Hematopoietic multipotent progenitor cell treated with erythropoietin and hydrocortisone succinate and interleukin-3 and kit ligand, for 4 days (in vitro differentiated cells): ENCODE measurements around the gene DRAP1.

ENCODE experiments used
- DNase-seq: peaks from one replicate; pipeline ENCODE4 v3.0.0-alpha.2; 2015

DRAP1 gene

GRCh38 chr11:65906602-65907001 lies 12.6 kb upstream of the DRAP1 start:
- DNase-seq = peak; percentile 89

- DNase-seq = no peak
These were observed 11.3 kb upstream of the DRAP1 start for GRCh38 chr11:65907878-65908277.

- peak; percentile 61 for DNase-seq
These were observed 7.3 kb upstream of the DRAP1 start for GRCh38 chr11:65911682-65912568.

- no peak for DNase-seq
These were observed 6.4 kb upstream of the DRAP1 start for GRCh38 chr11:65912845-65913244.

- no peak for DNase-seq
These were observed 4.0 kb upstream of the DRAP1 start for GRCh38 chr11:65915101-65915820.

DNA sequence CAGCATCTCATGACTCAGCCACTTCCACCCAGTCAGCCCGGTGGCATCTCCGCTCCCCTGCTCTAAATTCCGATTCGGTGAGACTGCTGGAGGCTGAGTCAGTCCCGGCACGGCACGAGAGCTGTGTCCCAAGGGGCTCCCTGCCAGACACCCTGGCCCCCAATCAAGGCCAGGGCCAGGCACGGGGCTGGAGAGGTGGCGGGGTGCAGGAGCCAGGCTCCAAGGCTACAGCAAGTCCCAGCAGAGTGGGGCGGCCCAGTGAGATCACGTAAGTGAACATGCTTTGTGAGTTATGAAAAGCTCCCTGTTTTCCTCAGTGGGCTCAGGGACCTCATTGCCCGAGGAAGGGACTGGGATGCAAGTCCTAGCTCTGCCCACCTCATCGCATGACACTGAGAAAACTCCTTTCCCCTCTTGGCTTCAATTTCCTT lies 3.4 kb upstream of the DRAP1 start:
- peak; percentile 73 for DNase-seq

DNA sequence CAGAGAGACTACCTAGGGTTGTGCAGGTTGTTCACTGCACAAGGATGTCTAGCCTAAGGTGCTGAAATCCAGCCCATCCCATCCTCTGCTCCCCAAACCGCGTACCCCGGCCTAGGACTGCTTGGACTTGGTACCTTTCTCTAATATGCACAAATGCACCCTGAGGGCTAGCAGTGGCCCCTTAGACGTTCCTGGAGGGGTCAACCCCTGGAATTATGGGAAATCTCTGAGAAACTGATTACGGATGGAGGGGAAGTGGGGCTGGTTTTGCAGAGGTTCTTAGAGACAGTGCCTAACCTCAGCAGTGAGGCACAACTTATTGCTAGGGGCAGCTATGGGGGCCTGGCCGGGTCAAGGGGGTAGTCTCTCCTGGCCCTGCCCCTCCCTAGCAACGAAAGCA lies 2.8 kb upstream of the DRAP1 start:
- DNase-seq = no peak

DNA sequence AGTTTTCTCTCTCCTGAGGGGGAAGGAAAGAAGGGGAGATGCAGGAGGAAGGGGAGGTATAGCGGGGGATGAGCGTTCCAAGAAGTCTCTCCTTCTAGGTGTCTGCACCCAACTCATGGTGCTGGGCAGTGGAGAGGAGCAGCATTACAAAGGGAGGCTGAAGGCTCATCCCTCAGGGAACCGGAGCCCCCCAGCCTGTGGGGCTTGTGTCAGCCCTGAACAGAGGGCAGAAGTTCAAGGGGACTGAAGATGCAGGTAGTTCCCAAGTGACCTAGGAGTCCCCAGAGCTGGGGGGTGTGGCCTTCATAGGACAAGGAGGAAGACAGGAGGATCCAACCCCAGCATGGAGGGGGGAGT lies 2.2 kb upstream of the DRAP1 start:
- no peak for DNase-seq

GRCh38 chr11:65917434-65918210 lies 1.6 kb upstream of the DRAP1 start:
- DNase-seq = no peak

- peak; percentile 68 for DNase-seq
These were observed 750 bp upstream of the DRAP1 start, which contains the start of gene C11orf68 for GRCh38 chr11:65918211-65919140. C11orf68 (minus strand) TSS chr11:65919062; CDS start chr11:65919031, 31 bp downstream.

DNA sequence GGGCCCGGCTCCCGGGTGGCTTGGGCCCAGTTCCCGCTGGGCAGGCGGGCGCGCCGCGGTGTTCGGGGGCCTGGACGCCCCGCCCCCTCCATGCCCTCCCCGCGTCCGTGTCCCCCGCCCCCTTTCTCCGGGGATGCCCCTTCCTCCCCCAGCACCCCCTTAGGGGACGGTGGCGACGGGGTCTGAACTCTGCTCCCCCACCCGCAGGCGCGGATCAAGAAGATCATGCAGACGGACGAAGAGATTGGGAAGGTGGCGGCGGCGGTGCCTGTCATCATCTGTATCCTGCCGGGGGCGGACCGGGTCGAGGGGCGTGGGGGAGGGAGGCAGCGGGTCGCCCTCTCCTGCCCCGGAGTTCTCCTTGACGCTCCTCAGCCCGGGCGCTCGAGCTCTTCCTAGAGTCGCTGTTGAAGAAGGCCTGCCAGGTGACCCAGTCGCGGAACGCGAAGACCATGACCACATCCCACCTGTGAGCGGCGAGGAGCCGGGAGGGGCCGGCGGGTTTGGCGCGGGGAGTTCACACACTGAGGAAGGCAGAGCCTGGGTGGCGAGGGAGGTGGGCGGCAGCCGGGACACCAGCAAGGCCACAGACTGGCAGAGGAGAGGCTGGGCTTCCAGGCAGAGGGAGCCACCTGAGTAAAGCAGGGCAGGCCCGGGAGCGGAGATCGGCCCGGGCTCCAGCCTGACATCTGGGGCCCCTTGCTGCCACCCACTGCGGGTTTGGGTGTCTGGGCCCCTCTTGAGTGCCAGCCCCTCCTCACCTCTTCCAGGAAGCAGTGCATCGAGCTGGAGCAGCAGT lies 546 bp downstream of the DRAP1 start:
- peak; percentile 71 for DNase-seq

- no peak for DNase-seq
These were observed 1.2 kb downstream of the DRAP1 start for GRCh38 chr11:65920372-65920802.

- no peak for DNase-seq
These were observed 1.9 kb downstream of the DRAP1 start for GRCh38 chr11:65921033-65921555.

DNA sequence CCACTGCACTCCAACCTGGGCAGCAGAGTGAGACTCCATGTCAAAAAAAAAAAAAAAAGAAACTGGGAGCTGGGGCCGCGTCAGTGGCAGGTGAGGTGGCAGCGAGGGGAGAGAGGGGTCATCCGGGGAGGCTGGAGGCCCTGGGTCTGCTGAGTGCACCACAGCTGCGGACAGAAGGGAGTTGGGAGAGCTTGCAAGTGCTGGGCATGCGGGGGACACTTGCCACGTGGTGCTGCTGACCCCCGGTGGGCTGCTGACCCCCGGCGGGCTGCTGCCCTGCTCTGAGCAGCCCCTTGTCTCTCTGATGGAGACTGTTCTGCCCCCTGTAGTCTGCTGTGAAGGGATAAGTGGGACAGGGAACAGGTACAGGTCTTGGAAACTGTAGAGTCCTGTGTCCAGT lies 2.6 kb downstream of the DRAP1 start:
- DNase-seq = no peak

GRCh38 chr11:65922565-65922964 lies 3.3 kb downstream of the DRAP1 start:
- DNase-seq = no peak

- no peak for DNase-seq
These were observed 6.2 kb downstream of the DRAP1 start for GRCh38 chr11:65925397-65925796.

DNA sequence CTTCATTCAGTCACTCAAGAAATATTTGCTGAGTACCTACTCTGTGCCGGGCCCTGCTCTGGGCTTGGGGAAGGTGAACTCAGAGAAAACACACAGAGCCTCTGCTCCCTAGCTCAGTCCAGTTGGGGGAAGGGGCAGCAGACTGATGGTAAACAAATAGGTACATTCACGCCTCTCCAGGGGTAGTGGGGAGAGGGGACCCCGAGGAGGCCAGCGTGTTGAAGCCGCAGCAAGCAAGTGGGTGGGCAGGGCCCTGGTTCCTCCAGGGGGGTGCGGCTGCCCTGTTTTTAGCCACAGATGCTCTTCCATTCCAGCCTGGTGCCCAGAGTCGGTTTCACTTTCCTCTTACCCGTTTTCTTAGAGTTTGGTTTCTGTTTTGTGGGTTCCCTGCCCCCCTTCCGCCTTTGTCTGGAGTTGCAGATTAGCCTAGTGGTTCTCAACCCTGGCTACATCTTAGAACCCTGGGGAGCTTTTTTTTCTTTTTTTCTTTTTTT lies 8.7 kb downstream of the DRAP1 start:
- DNase-seq = peak; percentile 98

DNA sequence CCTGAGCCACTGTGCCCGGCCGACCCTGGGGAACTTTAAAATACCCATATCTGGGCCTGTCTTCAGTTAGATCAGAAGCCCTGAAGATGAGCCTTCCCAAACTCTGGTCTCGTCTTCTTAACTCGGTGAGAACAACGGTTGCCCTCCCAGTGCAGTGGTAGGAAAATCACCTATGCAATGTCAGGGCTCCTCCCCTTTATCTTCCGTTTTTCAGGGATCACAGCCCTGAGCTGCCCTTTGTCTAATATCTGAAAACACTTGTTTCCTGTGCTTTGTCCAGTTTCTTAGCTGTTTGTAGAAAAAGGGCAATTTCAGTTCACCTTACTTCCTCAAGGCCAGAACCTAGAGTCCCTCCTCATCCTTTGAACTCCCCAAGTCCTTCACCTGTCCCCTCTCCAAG lies 9.4 kb downstream of the DRAP1 start:
- DNase-seq = peak; percentile 78

DNA sequence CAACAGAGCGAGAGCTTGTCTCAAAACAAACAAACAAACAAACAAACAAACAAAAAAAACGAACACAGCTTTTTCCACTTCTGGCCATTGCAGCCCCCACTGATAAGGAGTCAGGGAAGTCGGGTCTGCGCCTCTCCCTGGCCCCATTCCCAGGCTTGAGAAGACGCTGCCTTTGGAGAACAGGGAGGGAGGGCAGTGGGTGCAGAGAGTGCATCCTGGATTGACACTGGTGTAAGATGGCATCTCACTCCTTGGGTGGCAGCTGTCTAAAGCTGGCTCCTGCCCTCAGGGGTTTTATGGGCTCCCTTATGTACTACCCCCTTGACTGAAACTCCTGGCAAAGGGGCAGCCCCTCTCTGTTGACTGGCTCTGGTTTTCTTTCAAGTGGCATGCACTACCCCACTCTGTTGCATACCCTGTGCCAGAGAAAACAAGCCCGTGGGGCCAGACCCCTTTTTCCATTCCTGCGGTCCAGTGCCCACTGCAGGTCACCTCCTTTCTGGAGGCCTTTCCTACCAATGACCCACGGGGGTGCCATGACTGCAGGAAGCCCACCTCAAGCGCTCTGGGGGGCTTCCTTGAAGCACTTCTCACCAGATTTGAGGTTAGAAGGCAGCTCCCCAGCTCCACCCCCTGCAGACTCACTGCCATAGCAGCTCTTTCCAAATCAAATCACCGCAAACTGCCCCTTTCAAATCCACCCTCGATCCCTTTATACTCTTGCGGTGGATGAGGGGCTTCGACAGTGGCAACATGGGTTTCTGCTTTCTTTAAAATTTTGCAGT lies 12.7 kb downstream of the DRAP1 start:
- peak; percentile 38 for DNase-seq

- DNase-seq = peak; percentile 64
These were observed 13.3 kb downstream of the DRAP1 start for GRCh38 chr11:65932558-65932919.
